Measurements from ENCODE around the gene FOXJ3. TPM values are rescaled to one million over a fixed set of nuclear protein-coding genes. Genes with fewer than 3 reads are reported as not detected.

FOXJ3 gene
- total and polyA plus RNA-seq, 2 of the 4 experiments (the other 2 are of a cell fraction), result 16.7 to 30.5 TPM

DNA sequence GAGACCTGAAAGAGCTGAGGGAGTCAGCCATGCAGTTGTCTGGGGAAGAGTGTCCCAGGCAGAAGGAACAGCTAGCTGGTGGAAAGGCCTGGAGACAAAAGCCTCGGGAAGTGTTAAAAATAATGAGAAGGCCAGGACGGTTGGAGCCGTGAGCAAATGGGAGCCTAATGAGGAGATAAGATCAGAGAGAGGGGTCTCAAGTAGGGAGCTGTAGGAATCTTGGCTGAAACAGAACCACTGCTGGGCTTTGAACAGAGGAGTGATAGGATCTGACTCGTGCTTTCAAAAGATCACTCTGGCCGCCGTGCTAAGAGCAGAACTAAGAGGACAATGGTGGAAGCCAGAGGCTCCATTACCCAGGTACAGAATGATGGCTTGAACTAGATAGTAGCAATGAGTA is 1.9 kb upstream of the FOXJ3 start:
- ATAC-seq (ENCODE audit: low read depth) (no peak), DNase-seq (no peak)
- Histone ChIP-seq H3K27ac (ENCODE audit: insufficient read depth, low read length) (no peak overlapping the region), H4K8ac (ENCODE audit: low read depth in 2 of 2, low read length in 2 of 2) (no peak overlapping the region), H4K5ac (ENCODE audit: low read depth, low read length) (no peak overlapping the region), H2BK120ac (ENCODE audit: low read depth, low read length) (no peak overlapping the region), H2BK20ac (ENCODE audit: low read depth, low read length) (no peak overlapping the region), H3K4ac (ENCODE audit: low read depth, low read length) (no peak overlapping the region), H3K36me3 (ENCODE audit: control insufficient read depth, insufficient read depth, low read length) (no peaks in the 10 kb centered on the region), H2BK5ac (ENCODE audit: low read depth, low read length, poor library complexity, severe bottlenecking) (no peak overlapping the region), H3K9me1 (ENCODE audit: insufficient read depth, low read length) (no peaks in the 10 kb centered on the region), H2AK5ac (ENCODE audit: low read depth, low read length) (no peak overlapping the region), H2BK15ac (ENCODE audit: low read depth, low read length) (no peak overlapping the region), H4K20me1 (ENCODE audit: insufficient read depth, low read length) (peaks cover 25% of the 10 kb centered on the region), H4K91ac (ENCODE audit: insufficient read depth, low read depth, low read length) (no peak overlapping the region), H3K18ac (ENCODE audit: low read depth, low read length) (no peak overlapping the region), H3K79me1 (ENCODE audit: low read depth in 1 of 2, low read length in 2 of 2) (peaks cover 0 to 26% of the 10 kb centered on the region in 2 experiments; a peak in 2 of 4 replicates), H3K23ac (ENCODE audit: low read depth, low read length) (no peak overlapping the region), H3K9me3 (ENCODE audit: control insufficient read depth, insufficient read depth, low read length) (no peaks in the 10 kb centered on the region), H3K56ac (ENCODE audit: extremely low read depth, insufficient read depth, low read length) (no peak overlapping the region), H3K4me3 (ENCODE audit: insufficient read depth, low read depth, low read length) (no peak overlapping the region), H3K9ac (ENCODE audit: low read depth, low read length) (no peak overlapping the region), H2AFZ (replicated peaks; ENCODE audit: low read length, poor library complexity) (no peak overlapping the region), H3K14ac (replicated peaks; ENCODE audit: low read depth, low read length) (no peak overlapping the region), H2AK9ac (replicated peaks; ENCODE audit: low read depth, low read length, poor library complexity) (no peak overlapping the region), H3K4me1 (ENCODE audit: control insufficient read depth, insufficient read depth, low read length) (no peaks in the 10 kb centered on the region), H3K27me3 (ENCODE audit: control insufficient read depth, insufficient read depth, low read length) (no peaks in the 10 kb centered on the region; the same call in 1 of the 2 replicates), H3K4me2 (ENCODE audit: low read depth, low read length) (no peak overlapping the region)
- BruUV-seq (replicated peaks), result no TSS peak
- TF ChIP-seq, protein P1, sequence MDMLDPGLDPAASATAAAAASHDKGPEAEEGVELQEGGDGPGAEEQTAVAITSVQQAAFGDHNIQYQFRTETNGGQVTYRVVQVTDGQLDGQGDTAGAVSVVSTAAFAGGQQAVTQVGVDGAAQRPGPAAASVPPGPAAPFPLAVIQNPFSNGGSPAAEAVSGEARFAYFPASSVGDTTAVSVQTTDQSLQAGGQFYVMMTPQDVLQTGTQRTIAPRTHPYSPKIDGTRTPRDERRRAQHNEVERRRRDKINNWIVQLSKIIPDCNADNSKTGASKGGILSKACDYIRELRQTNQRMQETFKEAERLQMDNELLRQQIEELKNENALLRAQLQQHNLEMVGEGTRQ (IDR thresholded peaks at IDR 0.05; ENCODE audit: low read depth, low read length), result no peak
- no peak for TF ChIP-seq RFX5 (IDR thresholded peaks at IDR 0.05; ENCODE audit: low read depth, low read length)
- TF ChIP-seq CHD1 (IDR thresholded peaks at IDR 0.05; ENCODE audit: low read depth, low read length), result no peak
- no peak for TF ChIP-seq FOS (IDR thresholded peaks at IDR 0.05; ENCODE audit: low read depth, low read length)
- no peak for TF ChIP-seq SMC3 (IDR thresholded peaks at IDR 0.05; ENCODE audit: low read depth, low read length)
- no peak for TF ChIP-seq RAD21 (IDR thresholded peaks at IDR 0.05; ENCODE audit: low read length)
- dilution Hi-C loops (cut with HindIII; ENCODE audit: low sequenced_read_pairs, unreplicated experiment), result no loop called here
- in situ Hi-C loops (cut with MboI; ENCODE audit: low sequenced_read_pairs), result no loop called here
- 71% methylated on average over 4 of the region's 6 CpGs; no CpG with 5 or more reads in 1 of the 2 experiments for WGBS, 2 experiments (ENCODE audit: extremely low coverage in 2 of 2, insufficient read length in 1 of 2)
- CTCF ChIA-PET, result no interaction called here
- intact Hi-C loops (cut with micrococcal nuclease), result loop anchor here (5.0 to 10.0 kb wide), 2 partner anchors 428 to 765 kb away; partner anchors contain the start of genes C1orf50 and P3H1
- POLR2A ChIA-PET (ENCODE audit: unreplicated experiment), result no interaction called here

All from IMR-90 (cell line).